ENCODE data around the gene PCYT1B.
A peak's percentile ranks its signal among the peaks of the same experiment; 100 is the strongest.

The PCYT1B gene

GRCh38 chrX:24526616-24527015 is 120.5 kb downstream of the PCYT1B start:
- no peak for DNase-seq (ENCODE audit: low read depth in 2 of 2)

- no peak for DNase-seq (ENCODE audit: low read depth in 2 of 2)
Measured at GRCh38 chrX:24525455-24525854, 121.7 kb downstream of the PCYT1B start.

DNA sequence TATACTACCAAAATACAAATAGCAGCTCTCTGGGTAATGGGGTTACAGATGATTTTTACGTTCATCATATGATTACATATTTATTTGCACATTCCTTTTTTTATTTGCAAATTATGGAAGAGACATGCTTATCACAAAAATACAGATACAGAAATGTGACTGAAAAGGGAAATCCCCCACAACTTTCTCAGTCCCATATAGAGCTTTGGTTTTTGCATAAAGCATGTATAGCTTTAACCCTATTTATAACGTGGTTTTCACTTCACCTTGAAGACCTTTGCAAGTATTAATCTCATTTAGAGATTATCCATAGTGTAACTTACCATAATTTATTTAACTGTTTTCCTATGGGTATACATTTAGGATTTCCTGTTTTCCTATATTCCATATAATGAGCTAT is 126.7 kb downstream of the PCYT1B start:
- DNase-seq (ENCODE audit: low read depth in 2 of 2): no peak

DNA sequence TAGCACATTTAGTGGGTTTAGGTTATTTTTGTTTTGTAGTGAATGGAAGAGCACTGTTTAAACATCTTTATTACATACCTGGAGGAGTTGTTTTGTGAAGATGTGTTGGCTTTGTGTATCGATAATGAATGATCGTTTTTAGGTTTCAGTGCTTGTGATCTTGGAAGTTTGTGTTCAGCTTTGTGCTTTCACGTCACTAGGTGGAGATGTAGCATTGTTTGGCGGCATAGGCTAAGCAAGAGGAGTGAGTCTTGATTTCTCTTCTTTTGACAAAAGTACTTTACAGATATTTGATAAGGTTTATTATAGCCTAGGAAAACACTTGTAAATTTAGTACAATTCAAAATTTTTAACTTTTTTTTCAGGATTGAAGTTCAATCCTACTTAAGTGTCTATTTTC is 131.7 kb downstream of the PCYT1B start:
- DNase-seq (ENCODE audit: low read depth in 2 of 2): no peak

DNA sequence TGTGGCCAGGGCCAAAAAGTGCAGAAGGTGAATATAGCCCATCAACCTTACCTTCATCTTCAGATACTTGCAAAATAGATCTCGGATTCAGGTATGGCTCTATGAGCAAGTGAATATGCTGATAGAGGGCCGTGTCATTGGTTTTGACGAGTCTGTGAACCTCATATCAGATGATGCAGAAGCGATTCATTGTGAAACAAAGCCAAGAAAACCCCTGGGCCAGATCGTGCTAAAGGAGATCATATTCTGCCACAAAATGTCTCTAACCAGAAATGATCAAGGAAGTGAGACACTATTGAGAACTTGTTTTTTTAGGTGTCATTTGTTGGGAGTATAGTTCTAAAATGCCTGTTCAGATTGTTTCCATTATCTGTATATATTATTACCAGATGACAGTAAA is 133.7 kb downstream of the PCYT1B start:
- DNase-seq (ENCODE audit: low read depth in 2 of 2): peak; percentile 11 to 16

DNA sequence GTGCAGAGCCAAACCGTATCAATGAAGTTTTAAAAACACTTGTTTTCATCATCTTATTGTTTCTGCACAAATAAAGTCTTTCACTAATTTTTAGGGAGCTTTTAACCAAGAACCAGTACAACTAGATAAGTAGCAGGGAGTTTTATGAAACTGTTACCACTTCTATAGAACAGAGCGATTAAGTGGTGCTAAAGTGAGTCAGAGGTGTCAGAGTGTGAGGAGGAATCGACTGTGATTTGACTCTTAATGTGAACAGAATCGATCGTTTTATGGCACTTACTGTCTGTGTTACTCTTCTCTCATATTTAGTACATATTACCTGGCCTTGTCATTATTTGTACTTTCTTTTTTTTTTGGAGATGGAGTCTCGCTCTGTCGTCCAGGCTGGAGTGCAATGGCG is 138.8 kb downstream of the PCYT1B start:
- DNase-seq (ENCODE audit: low read depth in 2 of 2): no peak

Measured in stimulated activated CD8-positive, alpha-beta memory T cell treated with anti-CD3 and anti-CD28 coated beads, Interleukin-15, amount 100 ng/mL, for 48 hours (primary cell).